Transverse colon (tissue), 4 donors: ENCODE results near the gene UTP25. TPM values are rescaled to one million over a fixed set of nuclear protein-coding genes. Genes with fewer than 3 reads are reported as not detected.

ENCODE experiments used
- DNase-seq: peaks from one replicate; pipeline ENCODE4 v3.0.0-alpha.2; 2019
- H3K27ac ChIP-seq, 4 donors: fragments of 200-600 bp; sonication (generic); 2 replicates each; pipeline ENCODE4 v1.5.1; 2016 to 2018; ENCODE audit warnings: inconsistent platforms in 4 of 4
- H3K27me3 ChIP-seq: fragments of 200-600 bp; sonication (generic); 2 replicates; pipeline ENCODE4 v1.5.1; 2017; ENCODE audit warnings: inconsistent platforms
- H3K36me3 ChIP-seq, 4 donors: fragments of 200-600 bp; sonication (generic); 2 replicates each; pipeline ENCODE4 v1.5.1; 2017 to 2019; ENCODE audit warnings: inconsistent platforms in 4 of 4
- H3K4me1 ChIP-seq, 4 donors: fragments of 200-600 bp; sonication (generic); 2 replicates each; pipeline ENCODE4 v1.5.1; 2017 to 2020; ENCODE audit warnings: inconsistent platforms in 4 of 4
- H3K4me3 ChIP-seq, 4 donors: fragments of 200-600 bp; sonication (generic); 1 replicate in 1 of 4; 2 replicates in 3 of 4; pipeline versions ENCODE4 v1.5.1 to v1.6.1; 2017 to 2019; ENCODE audit warnings: inconsistent platforms in 4 of 4
- H3K9me3 ChIP-seq, 2 donors: fragments of 200-600 bp; sonication (generic); 2 replicates each; pipeline ENCODE4 v1.5.1; 2017 to 2019; ENCODE audit warnings: inconsistent platforms in 2 of 2
- CTCF ChIP-seq, 5 experiments: fragments of 200-600 bp in 3 of 5; fragments of 450-650 bp in 2 of 5; sonication (generic) in 3 of 5; IDR thresholded peaks; 1 replicate in 2 of 5; 2 replicates in 3 of 5; pipeline ENCODE4 v1.5.1; 2016 to 2017; ENCODE audit warnings: antibody characterized with exemption in 5 of 5, inconsistent platforms in 3 of 5, mild to moderate bottlenecking in 2 of 5, moderate library complexity in 1 of 5
- EP300 ChIP-seq: sonication (generic); formaldehyde crosslinking; IDR thresholded peaks from one replicate; pipeline ENCODE4 v1.6.1; 2017; ENCODE audit warnings: antibody characterized with exemption, low read depth
- POLR2A ChIP-seq: fragments of 450-650 bp; IDR thresholded peaks from one replicate; pipeline ENCODE4 v1.6.1; 2016; ENCODE audit warnings: antibody characterized with exemption, mild to moderate bottlenecking, moderate library complexity
- POLR2AphosphoS5 ChIP-seq, 3 donors: sonication (generic); formaldehyde crosslinking; IDR thresholded peaks; one replicate each; pipeline ENCODE4 v1.6.1; 2016; ENCODE audit warnings: antibody characterized with exemption in 3 of 3
- WGBS, 2 donors: methylation state at CpG; one replicate each; pipeline ENCODE4 v1.1.5; 2018; ENCODE audit warnings: low coverage in 1 of 2; 5-methylcytosine and 5-hydroxymethylcytosine counted together
- in situ Hi-C, 4 donors: fragments of 200-750 bp; cut with MboI; loops; one replicate each; pipeline versions ENCODE4 v1.15.0 to v1.15.1; 2017; ENCODE audit warnings: low sequenced_read_pairs in 3 of 4, low pct_ligation_motif_present in 1 of 4, low pct_unique_long_range_greater_than_20kb in 1 of 4
- intact Hi-C: fragments of 100-400 bp; cut with DNase I; formaldehyde crosslinking; loops from one replicate; pipeline ENCODE4 v1.15.1; 2023; ENCODE audit warnings: low total_unique reads
- total RNA-seq, 4 donors: library from RNA; depleted of rRNA; stranded (reverse); fragments of >200 nt; gene quantifications; one replicate each; pipeline ENCODE4 v1.1.0, GENCODE V29; 2016

The UTP25 gene
- total RNA-seq, 4 donors from 2014 or later = 1.1 to 13.7 (median 6.1) TPM

GRCh38 chr1:209809611-209810010 lies 18.2 kb upstream of the UTP25 start:
- peaks cover 0 to 11% (median 3%) of the 10 kb centered on the region in 4 donors for H3K4me1 ChIP-seq
- in situ Hi-C loops = no loop called here
- no peaks in the 10 kb centered on the region for H3K36me3 ChIP-seq
- 86% methylated on average over 4 of the region's 4 CpGs; no CpG with 5 or more reads in 1 of the 2 donors for WGBS, 2 donors
- TF ChIP-seq POLR2A (no peak), EP300 (no peak), CTCF (IDR thresholded peaks at IDR 0.05) (no peak), POLR2AphosphoS5 (IDR thresholded peaks at IDR 0.05) (no peak)
- H3K27ac ChIP-seq = no peak overlapping the region
- no peak for DNase-seq
- H3K27me3 ChIP-seq = no peaks in the 10 kb centered on the region
- intact Hi-C loops = no loop called here
- H3K4me3 ChIP-seq = no peak overlapping the region
- no peaks in the 10 kb centered on the region for H3K9me3 ChIP-seq

GRCh38 chr1:209810783-209811182 lies 17.0 kb upstream of the UTP25 start:
- Histone ChIP-seq H3K9me3 (no peaks in the 10 kb centered on the region), H3K36me3 (no peaks in the 10 kb centered on the region), H3K4me1 (peaks cover 0 to 10% (median 3%) of the 10 kb centered on the region in 4 donors), H3K27ac (no peak overlapping the region), H3K27me3 (no peaks in the 10 kb centered on the region), H3K4me3 (no peak overlapping the region)
- in situ Hi-C loops = no loop called here
- TF ChIP-seq POLR2A = no peak
- TF ChIP-seq EP300 = no peak
- TF ChIP-seq CTCF (IDR thresholded peaks at IDR 0.05) = no peak
- TF ChIP-seq POLR2AphosphoS5 (IDR thresholded peaks at IDR 0.05) = no peak
- intact Hi-C loops = no loop called here
- DNase-seq = no peak
- WGBS, 2 donors = 60 to 93% methylated on average over 1 to 5 of the region's 5 CpGs

- Histone ChIP-seq H3K27me3 (no peaks in the 10 kb centered on the region), H3K4me3 (no peak overlapping the region), H3K9me3 (no peaks in the 10 kb centered on the region), H3K36me3 (no peaks in the 10 kb centered on the region), H3K27ac (no peak overlapping the region), H3K4me1 (no peaks in the 10 kb centered on the region)
- in situ Hi-C loops = no loop called here
- no peak for DNase-seq
- intact Hi-C loops = no loop called here
- TF ChIP-seq POLR2AphosphoS5 (IDR thresholded peaks at IDR 0.05) (no peak), POLR2A (no peak), CTCF (IDR thresholded peaks at IDR 0.05) (no peak), EP300 (no peak)
- WGBS, 2 donors = 93% methylated on average over 4 of the region's 4 CpGs
Measured at GRCh38 chr1:209813902-209814301, 13.9 kb upstream of the UTP25 start.

DNA sequence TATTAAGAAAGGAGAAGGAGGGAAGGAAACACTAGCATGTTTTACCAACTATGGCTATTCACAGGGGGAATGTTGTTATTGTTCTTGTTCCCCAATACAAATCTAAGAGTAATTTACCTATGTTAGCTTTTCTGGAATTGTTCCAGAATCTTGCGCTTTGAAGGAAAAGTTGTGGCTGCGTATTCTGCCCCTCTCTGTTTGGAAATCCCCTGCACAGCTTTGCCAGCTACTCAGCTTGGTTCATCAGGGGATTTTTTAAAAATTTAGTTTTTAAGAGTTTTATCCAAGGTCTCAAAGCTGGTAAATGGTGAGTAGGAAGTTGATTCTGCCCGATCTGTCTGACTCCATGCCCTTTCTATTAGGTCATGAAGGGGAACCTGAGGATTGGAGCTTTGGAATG lies 12.3 kb upstream of the UTP25 start:
- Histone ChIP-seq H3K27ac (no peak overlapping the region), H3K4me3 (no peak overlapping the region), H3K9me3 (no peaks in the 10 kb centered on the region), H3K4me1 (no peaks in the 10 kb centered on the region), H3K36me3 (no peaks in the 10 kb centered on the region), H3K27me3 (peaks cover under 1% of the 10 kb centered on the region)
- in situ Hi-C loops = no loop called here
- intact Hi-C loops = no loop called here
- TF ChIP-seq POLR2AphosphoS5 (IDR thresholded peaks at IDR 0.05) = no peak
- WGBS, 2 donors = 81 to 88% methylated on average over 3 of the region's 3 CpGs
- no peak for DNase-seq

DNA sequence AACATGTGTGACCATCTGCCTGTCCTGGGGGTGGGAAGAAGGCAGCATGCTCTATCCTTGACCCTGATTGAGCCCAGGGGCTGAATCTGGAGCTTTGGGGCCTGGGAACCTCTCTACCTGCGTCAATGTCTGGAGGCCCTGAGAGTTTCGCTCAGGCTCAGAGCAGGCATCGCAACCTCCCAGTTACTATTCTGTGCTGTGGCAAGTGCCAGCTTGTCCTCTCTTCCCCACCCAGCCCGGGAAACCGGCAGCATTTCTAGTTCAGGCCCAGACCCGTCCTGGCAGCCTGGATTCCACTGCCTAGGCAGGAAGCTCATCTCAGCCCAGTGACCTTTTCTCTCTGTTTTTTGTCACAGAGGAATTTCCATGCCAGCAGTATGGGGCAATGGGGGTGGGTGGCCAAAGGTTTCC lies 11.8 kb upstream of the UTP25 start:
- intact Hi-C loops (no loop called here), in situ Hi-C loops (no loop called here)
- WGBS, 2 donors = 87% methylated on average over 6 of the region's 6 CpGs; no CpG with 5 or more reads in 1 of the 2 donors
- no peaks in the 10 kb centered on the region for H3K9me3 ChIP-seq
- no peak overlapping the region for H3K27ac ChIP-seq
- H3K27me3 ChIP-seq = peaks cover 5% of the 10 kb centered on the region
- H3K4me3 ChIP-seq = no peak overlapping the region
- TF ChIP-seq POLR2A = no peak
- no peaks in the 10 kb centered on the region for H3K4me1 ChIP-seq
- H3K36me3 ChIP-seq = no peaks in the 10 kb centered on the region
- DNase-seq = no peak
